Naive thymus-derived CD4-positive, alpha-beta T cell (primary cell): ENCODE measurements around the gene SRPRB. TPM values are rescaled to one million over a fixed set of nuclear protein-coding genes. Genes with fewer than 3 reads are reported as not detected.
A peak's percentile ranks its signal among the peaks of the same experiment; 100 is the strongest.

Experiments
- ATAC-seq: fragments of 150-1000 bp; cut with Tn5 transposase; 2 replicates; pipeline ENCODE4 v1.10.0; 2021; ENCODE audit warnings: mild to moderate bottlenecking, moderate library complexity
- CTCF ChIA-PET: fragments of 350-600 bp; sonication (Branson Sonifier 250); formaldehyde crosslinking; loops from one replicate; lab custom pipeline; 2021; ENCODE audit warnings: antibody characterized with exemption; lab: Charles Lee
- POLR2A ChIA-PET: fragments of 350-600 bp; sonication (Branson Sonifier 250); formaldehyde crosslinking; loops from one replicate; lab custom pipeline; 2021; ENCODE audit warnings: antibody characterized with exemption, inconsistent platforms; lab: Charles Lee
- DNase-seq, 9 donors: peaks; one replicate each; pipeline versions ENCODE4 v3.0.0 to v3.0.0-alpha.2; 2020 to 2022; ENCODE audit warnings: mixed read lengths in 1 of 9
- H3K27ac ChIP-seq: one replicate; pipeline ENCODE4 v1.7.0; 2013; ENCODE audit warnings: mild to moderate bottlenecking, low read depth, low read length, moderate library complexity
- H3K27me3 ChIP-seq, 2 donors: one replicate each; pipeline ENCODE4 v1.7.0; 2013; ENCODE audit warnings: low read length in 2 of 2, mild to moderate bottlenecking in 2 of 2, moderate library complexity in 2 of 2; ENCODE audit not compliant: control insufficient read depth in 2 of 2, insufficient read depth in 2 of 2
- H3K36me3 ChIP-seq, 3 experiments: 1 replicate in 2 of 3; 2 replicates in 1 of 3; pipeline ENCODE4 v1.7.0; 2013; ENCODE audit warnings: low read length in 3 of 3, mild to moderate bottlenecking in 3 of 3, moderate library complexity in 1 of 3; ENCODE audit not compliant: insufficient read depth in 3 of 3, control insufficient read depth in 2 of 3
- H3K4me1 ChIP-seq, 2 donors: one replicate each; pipeline ENCODE4 v1.7.0; 2013; ENCODE audit warnings: low read length in 2 of 2, mild to moderate bottlenecking in 2 of 2, moderate library complexity in 1 of 2; ENCODE audit not compliant: control insufficient read depth in 2 of 2, insufficient read depth in 2 of 2
- H3K4me3 ChIP-seq: 2 replicates; pipeline ENCODE4 v1.7.0; 2013; ENCODE audit warnings: mild to moderate bottlenecking, low read length
- H3K9me3 ChIP-seq, 3 experiments: 1 replicate in 2 of 3; 2 replicates in 1 of 3; pipeline ENCODE4 v1.7.0; 2013; ENCODE audit warnings: low read length in 3 of 3; ENCODE audit not compliant: control insufficient read depth in 2 of 3
- H3K27ac Mint-ChIP-seq, 9 donors: one replicate each; pipeline ENCODE4 v1.8.0; 2020 to 2022; ENCODE audit warnings: mixed read lengths in 9 of 9, mild to moderate bottlenecking in 8 of 9, moderate library complexity in 5 of 9, inconsistent platforms in 2 of 9
- H3K27me3 Mint-ChIP-seq, 5 donors: one replicate each; pipeline ENCODE4 v1.8.0; 2021 to 2022; ENCODE audit warnings: mixed read lengths in 5 of 5, mild to moderate bottlenecking in 1 of 5
- H3K36me3 Mint-ChIP-seq, 5 donors: one replicate each; pipeline ENCODE4 v1.8.0; 2020 to 2022; ENCODE audit warnings: mixed read lengths in 5 of 5, mild to moderate bottlenecking in 3 of 5, inconsistent platforms in 1 of 5
- H3K4me1 Mint-ChIP-seq, 7 donors: one replicate each; pipeline ENCODE4 v1.8.0; 2020 to 2022; ENCODE audit warnings: mixed read lengths in 7 of 7, mild to moderate bottlenecking in 3 of 7, inconsistent platforms in 1 of 7
- H3K4me3 Mint-ChIP-seq, 10 donors: one replicate each; pipeline ENCODE4 v1.8.0; 2020 to 2022; ENCODE audit warnings: mild to moderate bottlenecking in 10 of 10, mixed read lengths in 10 of 10, moderate library complexity in 6 of 10, inconsistent platforms in 2 of 10
- H3K9me3 Mint-ChIP-seq, 11 donors: one replicate each; pipeline ENCODE4 v1.8.0; 2020 to 2022; ENCODE audit warnings: mixed read lengths in 11 of 11, mild to moderate bottlenecking in 4 of 11, inconsistent platforms in 1 of 11, moderate library complexity in 1 of 11
- intact Hi-C, 2 donors: fragments of 100-400 bp; cut with micrococcal nuclease; formaldehyde crosslinking; loops; one replicate each; pipeline ENCODE4 v1.15.1; 2023
- polyA plus RNA-seq, 2 donors: library from polyadenylated mRNA; unstranded; fragments of 300-500 nt; fragmentation: Illumina TruSeq; gene quantifications; one replicate each; pipeline ENCODE4 v1.2.3, GENCODE V29; 2021
- total RNA-seq, 6 experiments: library from RNA in 5 of 6; stranded (reverse) in 5 of 6; gene quantifications; 1 replicate in 5 of 6; 2 replicates in 1 of 6; pipeline ENCODE4 v1.2.3 and lab custom pipeline; 2021 to 2026

Gene SRPRB
- total and polyA plus RNA-seq, 7 experiments from 2014 or later, result 27.4 to 63.3 (median 37.4) TPM

DNA sequence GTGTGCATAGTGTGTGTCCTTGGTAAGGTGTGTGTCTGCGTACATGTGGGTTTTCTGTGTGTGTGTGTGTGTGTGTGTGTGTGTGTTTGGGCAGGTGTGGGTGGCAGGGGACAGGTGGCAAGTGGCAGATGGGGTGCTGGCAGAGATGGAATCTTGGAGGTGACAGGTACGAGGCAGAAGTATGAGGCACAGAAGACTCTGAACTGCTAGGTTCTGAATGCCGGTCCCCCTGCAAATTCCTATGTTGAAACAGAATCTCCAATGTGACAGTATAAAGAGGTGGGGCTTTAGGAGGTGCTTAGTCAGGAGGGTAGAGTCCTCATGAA lies 29.8 kb downstream of the SRPRB start:
- Histone ChIP-seq H3K27me3 (no peaks in the 10 kb centered on the region), H3K36me3 (no peaks in the 10 kb centered on the region), H3K9me3 (no peaks in the 10 kb centered on the region), H3K27ac (no peak overlapping the region), H3K4me3 (no peak overlapping the region), H3K4me1 (no peaks in the 10 kb centered on the region)
- H3K9me3 Mint-ChIP-seq, result peaks cover 0 to 2% (median 0%) of the 10 kb centered on the region in 11 donors
- ATAC-seq, result no peak
- H3K4me1 Mint-ChIP-seq, result no peaks in the 10 kb centered on the region
- POLR2A ChIA-PET, result no interaction called here
- no peak for DNase-seq
- intact Hi-C loops, result no loop called here
- peaks cover 0 to 4% (median 0%) of the 10 kb centered on the region in 5 donors for H3K27me3 Mint-ChIP-seq
- CTCF ChIA-PET, result no interaction called here
- no peak overlapping the region for H3K27ac Mint-ChIP-seq
- H3K4me3 Mint-ChIP-seq, result no peak overlapping the region
- no peaks in the 10 kb centered on the region for H3K36me3 Mint-ChIP-seq

- CTCF ChIA-PET, result no interaction called here
- Mint-ChIP-seq H3K9me3 (peaks cover 0 to 2% (median 0%) of the 10 kb centered on the region in 11 donors), H3K4me3 (no peak overlapping the region), H3K27ac (no peak overlapping the region), H3K27me3 (peaks cover 0 to 3% (median 0%) of the 10 kb centered on the region in 5 donors), H3K36me3 (no peaks in the 10 kb centered on the region), H3K4me1 (no peaks in the 10 kb centered on the region)
- no peak overlapping the region for H3K27ac ChIP-seq
- no peak overlapping the region for H3K4me3 ChIP-seq
- no peak for ATAC-seq
- no peaks in the 10 kb centered on the region for H3K27me3 ChIP-seq
- POLR2A ChIA-PET, result no interaction called here
- intact Hi-C loops, result no loop called here
- H3K36me3 ChIP-seq, result no peaks in the 10 kb centered on the region
- H3K9me3 ChIP-seq, result no peaks in the 10 kb centered on the region
- DNase-seq, result no peak
- H3K4me1 ChIP-seq, result no peaks in the 10 kb centered on the region
Measured at GRCh38 chr3:133835961-133836360, 30.3 kb downstream of the SRPRB start.

DNA sequence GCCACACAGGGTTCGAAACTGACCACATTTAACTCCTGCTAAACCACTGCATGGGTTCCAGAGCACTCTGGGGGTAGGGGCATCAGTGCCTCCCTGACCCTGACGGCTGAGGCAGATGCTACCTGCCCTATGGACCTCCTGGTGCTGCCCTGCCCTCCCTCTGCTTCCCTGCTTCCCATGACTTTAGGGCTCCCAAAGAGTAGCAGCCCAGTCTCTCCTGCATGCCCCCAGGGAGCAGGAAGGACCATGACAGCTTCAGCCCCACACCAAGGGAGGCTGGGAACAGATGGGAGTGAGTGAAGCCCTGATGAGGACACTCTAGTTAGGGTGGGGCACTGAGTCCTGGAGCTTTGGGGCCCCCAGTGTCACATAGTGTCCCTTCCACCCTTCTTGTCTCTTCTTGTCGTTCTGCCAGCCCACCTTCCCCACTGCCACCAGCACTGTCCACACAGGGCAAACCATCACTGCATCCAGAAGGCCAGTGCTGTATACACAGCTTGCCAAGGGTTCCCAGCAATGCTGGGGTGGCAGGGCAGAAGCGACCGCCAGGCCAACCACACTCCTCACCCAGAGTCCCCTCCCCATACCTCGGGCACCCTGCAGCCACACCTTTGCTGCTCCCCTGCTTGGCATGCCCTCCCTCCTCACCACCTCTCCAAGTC lies 31.0 kb downstream of the SRPRB start:
- H3K4me1 Mint-ChIP-seq, result no peaks in the 10 kb centered on the region
- DNase-seq (peak in 1 of 9 donors; percentile 15), ATAC-seq (no peak)
- Histone ChIP-seq H3K4me3 (no peak overlapping the region), H3K4me1 (no peaks in the 10 kb centered on the region), H3K9me3 (no peaks in the 10 kb centered on the region), H3K36me3 (no peaks in the 10 kb centered on the region), H3K27ac (no peak overlapping the region), H3K27me3 (no peaks in the 10 kb centered on the region)
- ChIA-PET POLR2A (no interaction called here), CTCF (no interaction called here)
- H3K4me3 Mint-ChIP-seq, result no peak overlapping the region
- H3K27ac Mint-ChIP-seq, result no peak overlapping the region
- intact Hi-C loops, result no loop called here
- H3K27me3 Mint-ChIP-seq, result peaks cover 0 to 3% (median 0%) of the 10 kb centered on the region in 5 donors
- peaks cover 0 to 2% (median 0%) of the 10 kb centered on the region in 11 donors for H3K9me3 Mint-ChIP-seq
- H3K36me3 Mint-ChIP-seq, result no peaks in the 10 kb centered on the region

DNA sequence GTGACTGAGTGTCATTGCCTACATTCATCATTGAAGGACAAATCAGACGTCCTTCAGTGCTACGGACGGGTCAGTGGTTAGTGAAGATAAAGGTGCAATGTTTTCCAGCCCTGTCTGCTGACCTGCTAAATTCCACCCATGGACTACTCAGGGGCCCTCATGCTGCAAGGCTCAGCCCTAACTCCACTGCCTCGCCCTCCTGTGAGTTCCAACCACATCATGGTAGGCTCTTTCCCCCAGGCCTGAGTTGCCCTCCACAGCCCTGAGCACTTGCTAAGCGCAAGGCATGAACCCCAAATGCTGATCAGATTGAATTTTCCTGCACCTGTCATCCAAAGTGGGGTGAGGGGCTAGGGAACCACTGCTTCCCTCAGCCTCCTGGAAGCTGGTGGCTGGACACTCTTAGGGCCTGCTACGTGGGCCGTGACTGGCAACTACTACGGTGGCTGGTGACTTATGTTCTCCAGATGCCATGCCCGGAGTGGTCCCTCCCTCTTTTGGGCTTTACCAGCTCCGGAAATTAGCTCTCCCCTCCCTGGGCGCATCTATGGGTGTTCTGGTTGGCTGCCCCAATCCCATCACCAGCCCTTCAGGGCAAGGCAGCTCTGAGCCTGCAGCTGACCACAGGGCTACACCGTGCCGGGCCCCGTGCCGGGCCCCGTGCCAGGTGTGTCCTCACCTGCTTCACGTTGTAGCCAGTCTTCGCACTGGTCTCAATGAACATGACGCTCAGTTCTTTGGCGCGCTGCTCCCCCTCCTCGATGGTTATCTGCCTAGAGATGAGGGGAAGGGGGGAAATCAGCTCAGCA lies 32.1 kb downstream of the SRPRB start:
- CTCF ChIA-PET, result no interaction called here

DNA sequence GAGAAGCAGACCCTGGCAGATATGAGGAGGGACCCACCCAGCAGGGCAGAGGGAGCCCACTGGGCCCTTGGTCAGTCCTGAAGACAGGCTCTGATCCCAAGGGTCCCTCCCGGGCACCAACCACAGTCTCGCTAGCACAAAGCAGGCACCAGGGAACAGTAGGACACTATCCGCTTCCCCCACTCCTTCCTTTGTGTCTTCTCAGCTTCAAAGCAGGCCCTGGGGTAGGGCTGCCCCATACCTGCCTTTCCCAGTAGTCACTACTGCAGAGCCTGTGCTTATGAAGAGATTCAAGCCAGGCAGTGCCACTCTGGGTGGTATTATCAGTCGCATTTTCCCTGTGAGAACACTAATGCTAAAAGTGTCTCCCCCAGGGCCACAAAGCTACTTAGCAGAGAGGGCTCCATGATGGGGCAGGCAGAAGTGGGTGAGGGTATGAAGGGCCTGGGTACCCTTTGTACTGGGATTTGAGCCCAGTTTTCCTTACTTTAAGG lies 32.7 kb downstream of the SRPRB start:
- peaks cover 0 to 2% (median 0%) of the 10 kb centered on the region in 11 donors for H3K9me3 Mint-ChIP-seq
- no peak overlapping the region for H3K27ac ChIP-seq
- no peaks in the 10 kb centered on the region for H3K9me3 ChIP-seq
- H3K4me1 Mint-ChIP-seq, result no peaks in the 10 kb centered on the region
- no peak overlapping the region for H3K27ac Mint-ChIP-seq
- H3K4me3 Mint-ChIP-seq, result no peak overlapping the region
- CTCF ChIA-PET, result no interaction called here
- H3K27me3 Mint-ChIP-seq, result peaks cover 0 to 3% (median 0%) of the 10 kb centered on the region in 5 donors
- no peaks in the 10 kb centered on the region for H3K4me1 ChIP-seq
- DNase-seq (peak in 1 of 9 donors; percentile 9), ATAC-seq (no peak)
- H3K36me3 Mint-ChIP-seq, result no peaks in the 10 kb centered on the region
- no peaks in the 10 kb centered on the region for H3K36me3 ChIP-seq
- POLR2A ChIA-PET, result no interaction called here
- H3K27me3 ChIP-seq, result no peaks in the 10 kb centered on the region
- intact Hi-C loops, result no loop called here
- H3K4me3 ChIP-seq, result no peak overlapping the region

More for the DNA sequence above, 32.1 kb downstream of the SRPRB start:
- Mint-ChIP-seq H3K9me3 (peaks cover 0 to 2% (median 0%) of the 10 kb centered on the region in 11 donors), H3K27me3 (peaks cover 0 to 3% (median 0%) of the 10 kb centered on the region in 5 donors), H3K4me3 (no peak overlapping the region), H3K36me3 (no peaks in the 10 kb centered on the region), H3K4me1 (no peaks in the 10 kb centered on the region), H3K27ac (no peak overlapping the region)
- intact Hi-C loops, result no loop called here
- H3K36me3 ChIP-seq, result no peaks in the 10 kb centered on the region
- H3K27me3 ChIP-seq, result no peaks in the 10 kb centered on the region
- no peaks in the 10 kb centered on the region for H3K9me3 ChIP-seq
- no peak overlapping the region for H3K4me3 ChIP-seq
- peak in 1 of 9 donors; percentile 9 for DNase-seq
- no peak overlapping the region for H3K27ac ChIP-seq
- POLR2A ChIA-PET, result no interaction called here
- no peaks in the 10 kb centered on the region for H3K4me1 ChIP-seq
- no peak for ATAC-seq

GRCh38 chr3:133838916-133839800 lies 33.5 kb downstream of the SRPRB start:
- Histone ChIP-seq H3K4me3 (no peak overlapping the region), H3K9me3 (no peaks in the 10 kb centered on the region), H3K36me3 (no peaks in the 10 kb centered on the region), H3K27ac (no peak overlapping the region), H3K4me1 (no peaks in the 10 kb centered on the region), H3K27me3 (no peaks in the 10 kb centered on the region)
- peaks cover 0 to 2% (median 0%) of the 10 kb centered on the region in 11 donors for H3K9me3 Mint-ChIP-seq
- ChIA-PET POLR2A (no interaction called here), CTCF (no interaction called here)
- H3K27ac Mint-ChIP-seq, result peak overlapping the region in 1 of 9 donors; percentile 55
- no peaks in the 10 kb centered on the region for H3K36me3 Mint-ChIP-seq
- H3K4me1 Mint-ChIP-seq, result no peaks in the 10 kb centered on the region
- intact Hi-C loops, result no loop called here
- DNase-seq (peak in 1 of 9 donors; percentile 11), ATAC-seq (no peak)
- H3K4me3 Mint-ChIP-seq, result no peak overlapping the region
- H3K27me3 Mint-ChIP-seq, result peaks cover 0 to 3% (median 0%) of the 10 kb centered on the region in 5 donors
